GM23338 (cell line): ENCODE results near the gene BCAM. TPM values are rescaled to one million over a fixed set of nuclear protein-coding genes. Genes with fewer than 3 reads are reported as not detected.

Source experiments
- ATAC-seq: fragments of 200-7000 bp; cut with Tn5 transposase; 3 replicates; pipeline ENCODE4 v1.9.1; 2020
- DNase-seq: peaks from one replicate; pipeline ENCODE4 v3.0.0-alpha.2; 2015; ENCODE audit warnings: low spot score
- H2AFZ ChIP-seq: fragments of 200-600 bp; sonication (generic); 2 replicates; pipeline ENCODE4 v1.8.0; 2016; ENCODE audit warnings: antibody characterized with exemption, mild to moderate bottlenecking, moderate library complexity
- H3F3A ChIP-seq: fragments of 200-600 bp; sonication (generic); replicated peaks from 2 replicates; pipeline ENCODE4 v1.8.0; 2017; ENCODE audit warnings: antibody characterized with exemption, mixed run types, low read depth
- H3K27ac ChIP-seq: fragments of 200-600 bp; sonication (generic); 2 replicates; pipeline ENCODE4 v1.6.1; 2016; ENCODE audit warnings: low read depth
- H3K27me3 ChIP-seq: fragments of 200-600 bp; sonication (generic); 2 replicates; pipeline ENCODE4 v1.8.0; 2016; ENCODE audit warnings: mild to moderate bottlenecking, mixed run types, moderate library complexity; ENCODE audit not compliant: insufficient read depth
- H3K36me3 ChIP-seq: fragments of 200-600 bp; sonication (generic); 2 replicates; pipeline ENCODE4 v1.8.0; 2016; ENCODE audit warnings: mild to moderate bottlenecking; ENCODE audit not compliant: insufficient read depth
- H3K4me1 ChIP-seq: fragments of 200-600 bp; sonication (generic); 2 replicates; pipeline ENCODE4 v1.8.0; 2016; ENCODE audit warnings: mild to moderate bottlenecking, moderate library complexity; ENCODE audit not compliant: insufficient read depth
- H3K4me2 ChIP-seq: fragments of 200-600 bp; sonication (generic); 2 replicates; pipeline ENCODE4 v1.7.1; 2017; ENCODE audit warnings: mixed run types
- H3K4me3 ChIP-seq: fragments of 200-600 bp; sonication (generic); 2 replicates; pipeline ENCODE4 v1.6.1; 2016; ENCODE audit warnings: mixed run types
- H3K79me2 ChIP-seq: fragments of 200-600 bp; sonication (generic); replicated peaks from 2 replicates; pipeline ENCODE4 v1.8.0; 2017; ENCODE audit warnings: mild to moderate bottlenecking; ENCODE audit not compliant: insufficient read depth
- H3K9me2 ChIP-seq: fragments of 200-600 bp; sonication (generic); 2 replicates; pipeline ENCODE4 v1.8.0; 2017; ENCODE audit not compliant: insufficient read depth
- H4K20me1 ChIP-seq: fragments of 200-600 bp; sonication (generic); replicated peaks from 2 replicates; pipeline ENCODE4 v1.8.0; 2017; ENCODE audit warnings: mild to moderate bottlenecking; ENCODE audit not compliant: insufficient read depth
- H3K27ac Mint-ChIP-seq: 2 replicates; pipeline ENCODE4 v1.8.0; 2020; ENCODE audit warnings: inconsistent platforms, mild to moderate bottlenecking, moderate library complexity, mixed read lengths
- H3K27me3 Mint-ChIP-seq: 3 replicates; pipeline ENCODE4 v1.8.0; 2022; ENCODE audit warnings: low read depth, mild to moderate bottlenecking, moderate library complexity, mixed read lengths, inconsistent platforms; ENCODE audit not compliant: insufficient read depth, poor library complexity
- H3K36me3 Mint-ChIP-seq: 3 replicates; pipeline ENCODE4 v1.8.0; 2021; ENCODE audit warnings: low read depth, mild to moderate bottlenecking, inconsistent platforms, moderate library complexity, mixed read lengths
- H3K4me1 Mint-ChIP-seq: 3 replicates; pipeline ENCODE4 v1.8.0; 2020; ENCODE audit warnings: mild to moderate bottlenecking, inconsistent platforms, mixed read lengths
- H3K4me3 Mint-ChIP-seq: 3 replicates; pipeline ENCODE4 v1.8.0; 2021; ENCODE audit warnings: moderate library complexity, mild to moderate bottlenecking, inconsistent platforms, mixed read lengths
- H3K9me3 Mint-ChIP-seq: 3 replicates; pipeline ENCODE4 v1.8.0; 2020; ENCODE audit warnings: moderate library complexity, mild to moderate bottlenecking, inconsistent platforms, mixed read lengths
- CREB1 ChIP-seq: fragments of 250-450 bp; sonication (Bioruptor Pico); IDR thresholded peaks from 2 replicates; pipeline ENCODE4 v1.5.0; 2020; ENCODE audit warnings: low read depth, mild to moderate bottlenecking, moderate library complexity
- EZH2 ChIP-seq: fragments of 200-600 bp; sonication (generic); IDR thresholded peaks from one replicate; pipeline ENCODE4 v1.8.0; 2017; ENCODE audit warnings: antibody characterized with exemption, mild to moderate bottlenecking, low read depth; ENCODE audit not compliant: unreplicated experiment
- EZH2phosphoT487 ChIP-seq: fragments of 200-600 bp; sonication (generic); IDR thresholded peaks from one replicate; pipeline ENCODE4 v1.8.1; 2018; ENCODE audit warnings: antibody characterized with exemption; ENCODE audit not compliant: unreplicated experiment
- JUNB ChIP-seq: IDR thresholded peaks from one replicate; pipeline ENCODE4 v1.6.1; 2016; ENCODE audit warnings: antibody characterized with exemption; ENCODE audit not compliant: unreplicated experiment
- NANOG ChIP-seq: IDR thresholded peaks from 2 replicates; pipeline ENCODE4 v1.6.1; 2016; ENCODE audit warnings: antibody characterized with exemption, borderline replicate concordance
- POLR2AphosphoS5 ChIP-seq: IDR thresholded peaks from 2 replicates; pipeline ENCODE4 v1.6.1; 2016; ENCODE audit warnings: antibody characterized with exemption, low read depth
- REST ChIP-seq: IDR thresholded peaks from one replicate; pipeline ENCODE4 v1.6.1; 2018; ENCODE audit warnings: antibody characterized with exemption; ENCODE audit not compliant: unreplicated experiment
- STAT1 ChIP-seq: IDR thresholded peaks from one replicate; pipeline ENCODE4 v1.6.1; 2016; ENCODE audit warnings: antibody characterized with exemption; ENCODE audit not compliant: unreplicated experiment
- ZNF114 ChIP-seq: fragments of 250-450 bp; sonication (Bioruptor Pico); IDR thresholded peaks from 2 replicates; pipeline ENCODE4 v1.5.0; 2020; ENCODE audit warnings: mild to moderate bottlenecking, moderate library complexity
- ZNF331 ChIP-seq: fragments of 250-450 bp; sonication (Bioruptor Pico); IDR thresholded peaks from 2 replicates; pipeline ENCODE4 v1.5.0; 2020; ENCODE audit warnings: low read depth, mild to moderate bottlenecking, moderate library complexity
- ZNF462 ChIP-seq: fragments of 250-450 bp; sonication (Bioruptor Pico); IDR thresholded peaks from 2 replicates; pipeline ENCODE4 v1.5.0; 2020; ENCODE audit warnings: mild to moderate bottlenecking, moderate library complexity
- polyA plus RNA-seq: library from polyadenylated mRNA; unstranded; fragments of >200 nt; fragmentation: Nextera tagmentation; extraction: Ambion mirVana; gene quantifications from 2 replicates; pipeline ENCODE4 v1.2.1, GENCODE V29; 2016
- total RNA-seq: library from RNA; depleted of rRNA; stranded (reverse); fragments of >200 nt; shearing (Covaris generic); gene quantifications from 2 replicates; pipeline ENCODE4 v1.2.3, GENCODE V29; 2014
- TF ChIP-seq, protein P1 (sequence below): IDR thresholded peaks from 2 replicates; pipeline ENCODE4 v1.6.1; 2016; ENCODE audit warnings: antibody characterized with exemption
- TF ChIP-seq, protein P2 (sequence below), 2 experiments: fragments of 200-600 bp in 1 of 2; sonication (generic) in 1 of 2; conservative IDR thresholded peaks; 2 replicates each; pipeline versions ENCODE4 v1.5.1 to v1.6.1; 2016 to 2017; ENCODE audit warnings: antibody characterized with exemption in 2 of 2, low read depth in 2 of 2, mild to moderate bottlenecking in 2 of 2, moderate library complexity in 1 of 2

Gene BCAM
- total and polyA plus RNA-seq, 2 experiments from 2014 or later: 33.3 to 100 TPM

GRCh38 chr19:44795398-44795987 lies 13.4 kb upstream of the BCAM start:
- Histone ChIP-seq H2AFZ (no peak overlapping the region), H3K4me1 (peaks cover 24% of the 10 kb centered on the region), H3K4me3 (no peak overlapping the region), H3K27ac (no peak overlapping the region), H3K36me3 (0 out of 2 replicates have a peak, but pooled peaks cover 5% of the 10 kb centered on the region), H3K9me2 (no peaks in the 10 kb centered on the region), H4K20me1 (no peaks in the 10 kb centered on the region), H3K27me3 (no peaks in the 10 kb centered on the region), H3F3A (peaks cover 17% of the 10 kb centered on the region; the same call in 1 of the 2 replicates), H3K79me2 (no peaks in the 10 kb centered on the region), H3K4me2 (no peak overlapping the region)
- ATAC-seq (no peak), DNase-seq (no peak)
- Mint-ChIP-seq H3K27ac (peak overlapping the region; percentile 64; the same call in 1 of the 2 replicates), H3K27me3 (peaks cover 18% of the 10 kb centered on the region), H3K36me3 (peaks cover 59% of the 10 kb centered on the region), H3K4me3 (no peak overlapping the region), H3K4me1 (peaks cover 21% of the 10 kb centered on the region), H3K9me3 (no peaks in the 10 kb centered on the region; the same call in 2 of the 3 replicates)
- TF ChIP-seq ZNF114 (CRISPR knock-in tag): no peak
- TF ChIP-seq JUNB: no peak
- TF ChIP-seq EZH2: no peak
- no peak for TF ChIP-seq POLR2AphosphoS5
- TF ChIP-seq ZNF462: no peak
- TF ChIP-seq, protein P1, sequence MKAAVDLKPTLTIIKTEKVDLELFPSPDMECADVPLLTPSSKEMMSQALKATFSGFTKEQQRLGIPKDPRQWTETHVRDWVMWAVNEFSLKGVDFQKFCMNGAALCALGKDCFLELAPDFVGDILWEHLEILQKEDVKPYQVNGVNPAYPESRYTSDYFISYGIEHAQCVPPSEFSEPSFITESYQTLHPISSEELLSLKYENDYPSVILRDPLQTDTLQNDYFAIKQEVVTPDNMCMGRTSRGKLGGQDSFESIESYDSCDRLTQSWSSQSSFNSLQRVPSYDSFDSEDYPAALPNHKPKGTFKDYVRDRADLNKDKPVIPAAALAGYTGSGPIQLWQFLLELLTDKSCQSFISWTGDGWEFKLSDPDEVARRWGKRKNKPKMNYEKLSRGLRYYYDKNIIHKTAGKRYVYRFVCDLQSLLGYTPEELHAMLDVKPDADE: no peak
- TF ChIP-seq REST: no peak
- TF ChIP-seq NANOG: no peak
- TF ChIP-seq ZNF331: no peak
- TF ChIP-seq, protein P2, sequence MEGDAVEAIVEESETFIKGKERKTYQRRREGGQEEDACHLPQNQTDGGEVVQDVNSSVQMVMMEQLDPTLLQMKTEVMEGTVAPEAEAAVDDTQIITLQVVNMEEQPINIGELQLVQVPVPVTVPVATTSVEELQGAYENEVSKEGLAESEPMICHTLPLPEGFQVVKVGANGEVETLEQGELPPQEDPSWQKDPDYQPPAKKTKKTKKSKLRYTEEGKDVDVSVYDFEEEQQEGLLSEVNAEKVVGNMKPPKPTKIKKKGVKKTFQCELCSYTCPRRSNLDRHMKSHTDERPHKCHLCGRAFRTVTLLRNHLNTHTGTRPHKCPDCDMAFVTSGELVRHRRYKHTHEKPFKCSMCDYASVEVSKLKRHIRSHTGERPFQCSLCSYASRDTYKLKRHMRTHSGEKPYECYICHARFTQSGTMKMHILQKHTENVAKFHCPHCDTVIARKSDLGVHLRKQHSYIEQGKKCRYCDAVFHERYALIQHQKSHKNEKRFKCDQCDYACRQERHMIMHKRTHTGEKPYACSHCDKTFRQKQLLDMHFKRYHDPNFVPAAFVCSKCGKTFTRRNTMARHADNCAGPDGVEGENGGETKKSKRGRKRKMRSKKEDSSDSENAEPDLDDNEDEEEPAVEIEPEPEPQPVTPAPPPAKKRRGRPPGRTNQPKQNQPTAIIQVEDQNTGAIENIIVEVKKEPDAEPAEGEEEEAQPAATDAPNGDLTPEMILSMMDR (conservative IDR thresholded peaks at IDR 0.05; ENCODE audit: low read depth in 2 of 2): no peak
- TF ChIP-seq STAT1: no peak
- TF ChIP-seq EZH2phosphoT487: no peak
- TF ChIP-seq CREB1 (CRISPR knock-in tag): no peak
